Measurements from ENCODE around the gene NECTIN4.

DNA sequence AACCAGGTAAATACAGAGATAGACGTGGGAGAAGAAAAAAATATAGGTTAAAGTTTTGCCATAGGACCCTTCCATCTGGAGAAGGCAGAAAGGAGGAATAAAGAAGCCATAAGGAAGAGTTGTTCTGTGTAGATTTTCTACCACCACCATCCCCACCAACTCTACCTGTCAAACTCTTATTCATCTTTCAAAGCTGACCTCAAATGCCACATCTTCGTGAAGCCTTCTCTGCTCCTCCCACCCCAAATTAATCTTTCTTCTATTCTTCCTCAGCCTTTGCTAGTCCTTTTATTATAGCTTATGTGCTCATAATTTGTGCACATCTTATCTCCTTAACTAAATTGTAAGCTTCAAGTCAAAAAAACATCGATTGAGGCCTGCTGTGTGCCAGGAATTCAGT, 1.3 kb upstream of the NECTIN4 start:
- TF ChIP-seq CTCF (IDR thresholded peaks at IDR 0.05) (no peak), POLR2A (IDR thresholded peaks at IDR 0.05) (no peak), POLR2AphosphoS5 (IDR thresholded peaks at IDR 0.05; ENCODE audit: insufficient read depth in 1 of 2, low read depth in 1 of 2) (no peak)

Measured in vagina (tissue), 2 donors.